ENCODE data around the gene CRAT.

CRAT gene

DNA sequence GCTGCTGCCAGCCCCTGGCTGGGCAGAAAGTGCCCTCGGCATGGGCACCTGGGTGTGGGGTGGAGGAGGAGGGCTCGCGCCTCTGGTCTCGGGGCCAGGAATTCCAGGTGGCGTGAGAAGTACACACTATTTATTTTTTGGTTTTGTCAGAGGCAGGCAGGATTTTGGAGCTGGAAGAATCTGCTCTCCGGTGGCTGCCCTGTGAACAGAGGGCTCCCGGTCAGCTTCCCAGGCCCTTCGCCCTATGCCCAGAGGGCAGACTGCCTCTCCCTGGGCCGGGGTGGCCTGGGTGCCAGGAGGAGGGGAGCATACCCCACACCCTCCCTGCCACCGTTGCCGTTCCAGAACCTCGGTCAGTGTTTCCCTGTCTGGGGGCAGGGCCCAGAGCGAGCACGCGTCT is 21.3 kb downstream of the CRAT start:
- DNase-seq (ENCODE audit: low spot score): no peak

GRCh38 chr9:129084087-129084486 is 26.5 kb downstream of the CRAT start:
- no peak for DNase-seq (ENCODE audit: low spot score)

DNA sequence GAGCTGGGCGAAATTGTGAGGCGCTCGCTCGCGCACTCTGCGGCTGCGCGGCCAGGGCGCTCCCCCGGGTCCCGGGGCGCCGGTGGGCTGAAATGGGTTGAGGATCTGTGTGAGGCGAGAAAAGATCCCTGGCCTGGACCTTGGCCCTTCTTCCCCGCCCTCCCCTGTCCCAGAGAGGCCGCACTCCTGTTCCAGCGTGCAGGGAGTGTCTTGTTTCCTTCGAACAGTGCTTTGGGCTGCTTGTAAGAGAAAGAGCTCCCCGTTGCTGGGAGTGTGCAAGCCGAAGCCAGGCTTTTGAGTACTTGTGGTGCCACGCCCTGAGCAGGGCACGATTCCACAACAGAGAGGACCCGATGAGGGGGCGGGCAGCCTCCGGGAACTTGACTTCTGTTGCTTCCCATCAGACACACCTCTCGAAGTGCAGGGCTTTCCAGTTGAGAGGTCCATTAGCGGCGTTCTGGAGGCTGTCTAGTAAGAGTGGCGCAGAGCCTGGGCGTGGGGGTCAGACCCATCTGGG is 29.1 kb downstream of the CRAT start:
- peak; percentile 96 for DNase-seq (ENCODE audit: low spot score)

DNA sequence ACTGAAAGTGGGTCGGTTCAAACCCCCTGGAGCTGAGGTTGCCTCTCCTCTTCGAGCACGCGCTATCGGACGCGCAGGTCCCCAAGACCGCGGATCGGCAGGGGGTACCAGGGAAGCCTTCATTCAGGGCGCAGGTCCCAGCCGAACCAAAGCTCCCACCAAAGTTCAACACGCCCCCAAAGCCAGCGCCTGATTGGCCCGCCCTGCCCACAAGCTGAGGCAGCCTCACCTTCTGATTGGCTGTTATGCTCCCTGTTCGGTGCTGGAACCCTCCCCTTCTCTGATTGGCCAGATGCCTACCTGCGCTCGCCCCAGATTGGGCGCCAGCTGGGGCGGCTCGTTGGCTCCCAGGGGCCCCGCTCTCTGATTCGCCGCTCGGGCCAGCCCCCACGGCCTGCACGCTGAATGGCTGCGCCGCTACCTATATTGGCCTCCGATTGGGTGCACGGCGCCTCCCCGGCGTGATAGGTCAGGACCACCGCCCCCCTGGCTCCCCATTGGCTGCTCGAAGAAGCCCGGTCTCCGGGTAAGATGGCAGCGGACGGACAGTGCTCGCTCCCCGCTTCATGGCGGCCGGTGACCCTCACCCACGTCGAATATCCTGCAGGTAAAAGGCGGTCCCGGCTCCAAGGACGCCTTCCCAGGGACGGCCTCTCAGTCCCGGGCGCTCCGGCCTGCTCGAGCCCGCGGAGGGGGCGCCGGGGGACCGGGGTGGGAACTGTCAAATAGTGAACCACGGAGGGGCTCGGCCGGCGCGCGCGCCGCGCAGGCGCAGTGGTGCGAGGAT is 29.8 kb downstream of the CRAT start, which contains the start of gene DOLPP1:
DOLPP1 (plus strand) TSS at position 511 of the 787 bp plus-strand sequence; CDS start at position 532, 21 bp downstream.
- DNase-seq (ENCODE audit: low spot score): peak; percentile 100

DNA sequence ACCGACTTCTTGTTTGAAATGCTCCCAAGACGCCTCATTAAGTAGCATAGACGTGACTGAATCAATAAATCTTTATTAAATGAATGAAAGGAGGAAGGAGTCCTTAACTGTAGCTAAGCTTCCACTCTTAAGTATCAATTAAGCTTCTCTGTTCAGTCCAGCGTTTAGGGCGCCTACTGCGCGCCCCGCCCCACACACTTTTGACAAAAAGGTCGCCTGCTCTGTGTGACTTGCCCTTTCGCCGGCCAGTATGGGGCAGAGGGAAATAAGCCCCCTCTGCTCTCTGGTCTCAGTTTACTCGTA is 30.3 kb downstream of the CRAT start:
- no peak for DNase-seq (ENCODE audit: low spot score)

- DNase-seq (ENCODE audit: low spot score): no peak
Observed at GRCh38 chr9:129079829-129080228, 30.8 kb downstream of the CRAT start.

DNA sequence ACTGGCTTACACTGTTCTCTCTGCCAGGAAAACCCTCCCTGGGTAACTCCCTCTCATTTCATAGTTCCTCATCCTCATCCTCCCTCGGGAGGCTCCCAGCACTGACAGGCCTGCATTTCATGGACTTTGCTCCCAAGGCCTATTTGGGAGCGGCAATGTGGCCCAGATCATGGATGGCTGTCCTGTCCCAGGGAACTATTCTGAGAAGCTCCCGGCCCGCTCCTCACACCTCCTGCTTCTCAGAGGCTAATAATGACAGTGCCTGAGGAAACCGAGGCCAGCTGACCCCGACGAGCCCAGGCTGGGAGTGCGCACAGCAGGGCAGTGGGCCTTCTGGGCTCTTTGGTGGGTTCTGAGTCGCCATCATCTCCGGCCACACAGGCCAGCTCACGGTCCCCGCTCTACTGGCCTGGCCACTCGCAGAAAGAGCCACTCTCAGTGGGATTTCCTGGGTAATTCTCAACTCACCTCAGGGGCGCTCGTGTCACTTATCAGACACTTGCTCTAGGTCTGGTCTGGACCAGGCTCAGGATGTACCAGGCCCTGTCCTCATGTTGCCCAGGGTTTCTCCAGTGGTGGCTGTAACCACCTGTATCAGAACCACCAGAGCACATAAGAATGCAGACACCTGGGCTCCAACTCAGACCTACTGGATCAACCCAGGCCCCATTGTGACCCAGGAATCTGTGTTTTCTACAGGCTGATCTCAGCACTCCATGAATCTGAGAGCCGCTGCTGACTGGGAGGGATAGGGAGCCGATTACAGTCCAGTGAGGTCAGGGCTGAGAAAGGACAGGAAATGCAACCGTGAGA is 31.7 kb downstream of the CRAT start:
- no peak for DNase-seq (ENCODE audit: low spot score)

- no peak for DNase-seq (ENCODE audit: low spot score)
Observed at GRCh38 chr9:129077236-129077635, 33.4 kb downstream of the CRAT start.

DNA sequence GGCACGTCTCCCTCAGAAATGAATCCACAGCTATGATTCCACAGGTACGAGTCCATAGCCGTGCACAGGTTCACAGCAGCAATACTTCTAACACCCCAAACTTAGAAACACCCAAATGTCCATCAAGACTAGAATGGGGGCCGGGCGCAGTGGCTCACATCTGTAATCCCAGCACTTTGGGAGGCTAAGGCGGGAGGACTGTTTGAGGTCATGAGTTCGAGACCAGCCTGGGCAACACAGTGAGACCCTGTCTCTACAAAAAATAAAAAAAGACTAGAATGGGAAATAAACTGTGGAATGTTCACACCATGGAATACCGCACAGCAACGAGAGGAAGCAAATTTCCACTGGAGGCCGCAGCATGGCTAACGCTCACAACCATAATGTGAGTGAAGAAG is 34.0 kb downstream of the CRAT start:
- DNase-seq (ENCODE audit: low spot score): no peak

DNA sequence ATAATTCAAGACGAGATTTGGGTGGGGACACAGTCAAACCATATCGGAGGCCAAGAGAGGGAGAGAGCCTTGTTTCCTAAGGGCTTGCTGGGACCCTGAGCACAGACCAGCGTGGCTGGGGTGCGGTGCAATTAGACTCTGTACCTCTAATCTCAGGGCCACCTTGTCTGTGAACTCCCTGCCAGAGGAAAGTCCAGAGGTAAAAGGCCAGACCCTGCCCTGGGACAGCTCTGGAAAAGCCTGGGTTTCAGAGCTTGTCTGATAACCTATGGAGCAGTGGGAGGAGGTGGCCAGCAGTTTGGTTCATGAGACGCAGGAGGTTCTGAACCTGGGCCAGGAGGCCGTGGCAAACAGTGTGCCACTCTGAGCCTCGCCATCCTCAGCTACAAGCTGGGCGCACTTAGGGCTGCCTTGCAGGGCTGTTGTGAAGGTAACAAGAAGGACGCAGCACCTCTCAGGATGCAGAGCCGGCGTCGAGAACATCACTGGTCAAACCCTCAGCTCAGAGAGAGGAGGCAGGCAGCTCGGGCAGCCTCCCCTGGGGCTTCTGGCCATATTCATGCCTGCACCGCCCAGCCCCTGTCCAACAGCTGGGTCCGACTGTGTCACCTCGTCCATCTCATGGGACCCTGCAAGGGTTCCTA is 34.5 kb downstream of the CRAT start:
- no peak for DNase-seq (ENCODE audit: low spot score)

DNA sequence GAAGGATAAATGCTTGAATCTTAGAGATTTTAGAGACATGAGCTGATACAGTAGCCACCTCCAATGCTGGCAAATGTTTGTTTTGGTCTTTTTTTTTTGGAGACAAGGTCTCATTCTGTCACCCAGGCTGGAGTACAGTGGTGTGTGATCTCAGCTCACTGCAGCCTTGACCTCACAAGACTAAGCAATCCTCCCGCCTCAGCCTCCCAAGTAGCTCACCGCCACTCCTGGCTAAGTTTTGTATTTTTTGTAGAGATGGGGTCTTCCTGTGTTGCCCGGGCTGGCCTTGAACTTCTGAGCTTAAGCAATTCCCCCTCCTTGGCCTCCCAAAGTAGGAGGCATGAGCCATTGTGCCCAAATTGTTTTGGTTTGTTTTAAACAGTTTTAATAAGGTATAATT is 36.5 kb downstream of the CRAT start:
- no peak for DNase-seq (ENCODE audit: low spot score)

- DNase-seq (ENCODE audit: low spot score): no peak
Observed at GRCh38 chr9:129073404-129073803, 37.2 kb downstream of the CRAT start.

DNA sequence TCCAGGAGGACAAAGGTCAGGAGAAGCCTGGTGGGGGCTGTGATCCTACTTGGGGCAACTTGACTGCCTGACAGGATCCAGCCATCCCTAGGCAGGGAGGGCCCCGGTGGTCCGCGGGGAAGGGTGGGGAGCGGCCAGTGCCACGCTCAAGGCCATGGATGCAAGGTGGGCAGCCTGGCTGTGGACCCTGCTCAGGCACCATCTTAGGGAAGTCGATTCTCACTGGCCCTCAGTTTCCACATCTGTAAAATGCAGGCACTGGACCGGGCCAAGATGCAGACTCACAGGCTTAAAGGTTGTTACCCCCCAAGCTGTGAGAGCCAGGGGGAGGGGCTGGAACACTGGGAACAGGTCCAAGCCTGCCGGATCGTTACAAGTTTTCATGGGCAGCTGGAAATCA is 38.4 kb downstream of the CRAT start:
- DNase-seq (ENCODE audit: low spot score): no peak

DNA sequence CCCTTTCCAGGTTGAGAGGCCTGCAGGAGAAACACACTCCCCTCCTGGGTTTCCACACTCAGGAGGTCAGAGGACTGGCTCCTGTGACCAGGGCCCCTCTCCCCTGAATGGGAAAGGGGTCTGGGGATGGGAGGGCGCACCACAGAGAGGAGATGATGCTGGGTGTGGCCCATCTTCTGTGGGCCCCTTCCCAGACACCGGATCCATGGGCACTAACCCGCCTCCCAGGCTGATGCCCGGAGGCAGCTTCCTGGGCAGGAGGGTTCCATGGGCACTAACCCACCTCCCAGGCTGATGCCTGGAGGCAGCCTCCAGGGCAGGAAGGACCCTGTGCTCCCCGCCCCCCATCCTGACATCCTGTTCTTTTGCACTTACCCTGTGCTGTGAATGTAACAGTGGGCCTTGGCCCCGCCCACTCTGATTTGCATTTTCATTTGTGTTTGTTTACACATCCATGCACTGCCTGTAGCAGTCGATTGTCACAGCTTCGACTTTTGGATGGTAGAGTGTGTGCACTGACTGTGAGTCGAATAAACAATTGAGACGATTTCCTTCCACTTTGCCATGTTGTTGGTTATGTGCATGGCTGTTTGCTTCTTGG is 39.0 kb downstream of the CRAT start:
- DNase-seq (ENCODE audit: low spot score): no peak

- DNase-seq (ENCODE audit: low spot score): no peak
Observed at GRCh38 chr9:129070696-129071525, 39.7 kb downstream of the CRAT start.

GRCh38 chr9:129069862-129070641 is 40.5 kb downstream of the CRAT start:
- no peak for DNase-seq (ENCODE audit: low spot score)

GRCh38 chr9:129068990-129069861 is 41.4 kb downstream of the CRAT start:
- no peak for DNase-seq (ENCODE audit: low spot score)

- no peak for DNase-seq (ENCODE audit: low spot score)
Observed at GRCh38 chr9:129068110-129068509, 42.5 kb downstream of the CRAT start.

DNA sequence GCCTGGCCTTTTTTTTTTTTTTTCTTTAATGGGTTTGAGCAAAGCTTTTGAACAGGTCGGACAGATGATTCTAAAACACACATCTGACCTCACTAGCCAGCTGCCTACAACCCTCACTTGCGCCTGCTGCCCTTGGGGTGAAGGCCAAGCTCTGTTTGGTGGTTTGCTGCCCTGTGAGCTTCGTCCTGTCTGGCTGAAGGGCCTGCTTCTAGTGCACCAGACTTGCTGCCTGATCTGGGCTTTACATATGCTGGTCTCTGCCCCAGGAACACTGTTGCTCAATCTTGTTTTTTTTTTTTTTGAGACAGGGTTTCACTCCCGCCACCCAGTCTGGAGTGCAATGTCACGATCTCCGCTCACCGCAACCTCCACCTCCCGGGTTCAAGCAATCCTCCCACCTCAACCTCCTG is 46.1 kb downstream of the CRAT start:
- no peak for DNase-seq (ENCODE audit: low spot score)

GRCh38 chr9:129063061-129063460 is 47.5 kb downstream of the CRAT start:
- no peak for DNase-seq (ENCODE audit: low spot score)
